ENCODE measurements around the gene SPI1.

DNA sequence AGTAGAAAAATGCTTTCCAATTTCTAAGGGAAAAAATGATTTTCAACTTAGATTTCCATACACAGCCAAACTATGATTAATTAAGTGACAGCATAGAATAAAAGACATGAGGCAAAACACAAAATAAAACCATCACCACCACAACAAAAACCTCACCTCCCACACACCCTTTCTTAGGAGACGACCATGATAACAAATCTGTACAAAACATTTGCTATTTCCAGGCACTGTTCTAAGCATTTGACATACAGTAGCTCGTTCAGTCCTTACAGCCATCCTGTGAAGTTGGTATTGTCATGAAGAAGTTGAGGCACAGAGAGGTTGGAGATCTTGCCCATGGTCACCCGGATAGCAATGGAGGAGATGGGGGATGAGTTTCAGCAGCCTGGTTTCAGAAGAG, 8.7 kb downstream of the SPI1 start:
- TF ChIP-seq POLR2A (IDR thresholded peaks at IDR 0.05; ENCODE audit: low read length) (no peak), GATA1 (IDR thresholded peaks at IDR 0.05; ENCODE audit: low read depth, low read length) (no peak)
